HG03457 (cell line): ENCODE measurements around the gene MED31.
A peak's percentile ranks its signal among the peaks of the same experiment; 100 is the strongest.
"Not testable (repeated sequence)": the region's sequence is repeated elsewhere in the genome, so short reads cannot be mapped to it uniquely, and the experiment has no call there.

Source experiments
- ATAC-seq: cut with Tn5 transposase; IDR thresholded peaks from one replicate; pipeline ENCODE4 v1.9.1; 2021; ENCODE audit warnings: moderate number of reproducible peaks; ENCODE audit not compliant: unreplicated experiment

Gene MED31

GRCh38 chr17:6651354-6651918, at the start of gene MED31, which contains the start of gene C17orf100:
Gene MED31, minus strand, starts transcription at chr17:6651605. Its CDS starts 77 bp downstream, at chr17:6651528.
Gene C17orf100, plus strand, starts transcription at chr17:6651762. Its CDS starts 152 bp downstream, at chr17:6651914.
- ATAC-seq, result peak; percentile 77

GRCh38 chr17:6700948-6701307, 49.5 kb upstream of the MED31 start:
- ATAC-seq, result no peak

- ATAC-seq, result no peak
Observed at GRCh38 chr17:6699997-6700947, 48.9 kb upstream of the MED31 start.

- ATAC-seq, result no peak
Observed at GRCh38 chr17:6698004-6698403, 46.6 kb upstream of the MED31 start.

GRCh38 chr17:6696906-6697305, 45.5 kb upstream of the MED31 start:
- ATAC-seq, result no peak

GRCh38 chr17:6695565-6695964, 44.2 kb upstream of the MED31 start:
- no peak for ATAC-seq

- ATAC-seq, result no peak
Observed at GRCh38 chr17:6695051-6695450, 43.6 kb upstream of the MED31 start.

GRCh38 chr17:6691958-6692357, 40.6 kb upstream of the MED31 start:
- ATAC-seq, result not testable (repeated sequence)

- ATAC-seq, result no peak
Observed at GRCh38 chr17:6691546-6691945, 40.1 kb upstream of the MED31 start.

- ATAC-seq, result no peak
Observed at GRCh38 chr17:6690641-6691040, 39.2 kb upstream of the MED31 start.

- ATAC-seq, result no peak
Observed at GRCh38 chr17:6688944-6689343, 37.5 kb upstream of the MED31 start.

- no peak for ATAC-seq
Observed at GRCh38 chr17:6686026-6686425, 34.6 kb upstream of the MED31 start.

GRCh38 chr17:6684881-6685767, 33.7 kb upstream of the MED31 start:
- no peak for ATAC-seq

- no peak for ATAC-seq
Observed at GRCh38 chr17:6684460-6684783, 33.0 kb upstream of the MED31 start.

- ATAC-seq, result no peak
Observed at GRCh38 chr17:6683730-6684459, 32.5 kb upstream of the MED31 start.

- no peak for ATAC-seq
Observed at GRCh38 chr17:6683081-6683684, 31.8 kb upstream of the MED31 start.

GRCh38 chr17:6682339-6682738, 30.9 kb upstream of the MED31 start:
- no peak for ATAC-seq

- no peak for ATAC-seq
Observed at GRCh38 chr17:6681671-6682070, 30.3 kb upstream of the MED31 start.

- no peak for ATAC-seq
Observed at GRCh38 chr17:6681176-6681575, 29.8 kb upstream of the MED31 start.

GRCh38 chr17:6679241-6679640, 27.8 kb upstream of the MED31 start:
- no peak for ATAC-seq
